ENCODE data around the gene HMGCL.

The HMGCL gene

GRCh38 chr1:23763041-23763577, 62.1 kb downstream of the HMGCL start:
- no peak for DNase-seq (ENCODE audit: low spot score)
- no peak for TF ChIP-seq CTCF (IDR thresholded peaks at IDR 0.05; ENCODE audit: extremely low read depth, insufficient read depth, missing control alignments)
- in situ Hi-C loops (cut with MboI; ENCODE audit: low pct_unique_long_range_greater_than_20kb, low sequenced_read_pairs, unreplicated experiment) = no loop called here

- in situ Hi-C loops (cut with MboI; ENCODE audit: low pct_unique_long_range_greater_than_20kb, low sequenced_read_pairs, unreplicated experiment) = no loop called here
- DNase-seq (ENCODE audit: low spot score) = no peak
- no peak for TF ChIP-seq CTCF (IDR thresholded peaks at IDR 0.05; ENCODE audit: extremely low read depth, insufficient read depth, missing control alignments)
Measured at GRCh38 chr1:23759277-23759676, 66.0 kb downstream of the HMGCL start.

GRCh38 chr1:23757812-23758211, 67.4 kb downstream of the HMGCL start:
- DNase-seq (ENCODE audit: low spot score) = no peak
- in situ Hi-C loops (cut with MboI; ENCODE audit: low pct_unique_long_range_greater_than_20kb, low sequenced_read_pairs, unreplicated experiment) = no loop called here
- no peak for TF ChIP-seq CTCF (IDR thresholded peaks at IDR 0.05; ENCODE audit: extremely low read depth, insufficient read depth, missing control alignments)

- DNase-seq (ENCODE audit: low spot score) = no peak
- in situ Hi-C loops (cut with MboI; ENCODE audit: low pct_unique_long_range_greater_than_20kb, low sequenced_read_pairs, unreplicated experiment) = no loop called here
- TF ChIP-seq CTCF (IDR thresholded peaks at IDR 0.05; ENCODE audit: extremely low read depth, insufficient read depth, missing control alignments) = no peak
Measured at GRCh38 chr1:23756676-23757075, 68.6 kb downstream of the HMGCL start.

- TF ChIP-seq CTCF (IDR thresholded peaks at IDR 0.05; ENCODE audit: extremely low read depth, insufficient read depth, missing control alignments) = no peak
- DNase-seq (ENCODE audit: low spot score) = no peak
- in situ Hi-C loops (cut with MboI; ENCODE audit: low pct_unique_long_range_greater_than_20kb, low sequenced_read_pairs, unreplicated experiment) = no loop called here
Measured at GRCh38 chr1:23752909-23753308, 72.3 kb downstream of the HMGCL start.
